HCT116 (cell line): Measurements from ENCODE around the gene CFAP46.

Experiments used
- CBX3 ChIP-seq: IDR thresholded peaks from 2 replicates; pipeline ENCODE4 v1.6.1; 2012; ENCODE audit warnings: low read depth
- CEBPB ChIP-seq: IDR thresholded peaks from 2 replicates; pipeline ENCODE4 v1.6.1; 2012; ENCODE audit warnings: low read depth
- POLR2A ChIP-seq: IDR thresholded peaks from 2 replicates; pipeline ENCODE4 v1.7.0; 2011; ENCODE audit warnings: borderline replicate concordance; ENCODE audit not compliant: insufficient read depth, insufficient read length; ENCODE audit errors: extremely low read depth
- POLR2AphosphoS5 ChIP-seq: IDR thresholded peaks from 2 replicates; pipeline ENCODE4 v1.6.1; 2011; ENCODE audit warnings: mild to moderate bottlenecking, low read depth, low read length, moderate library complexity
- SP1 ChIP-seq: IDR thresholded peaks from 2 replicates; pipeline ENCODE4 v1.6.1; 2012; ENCODE audit warnings: low read depth
- TCF7L2 ChIP-seq: IDR thresholded peaks from 2 replicates; pipeline ENCODE4 v1.7.0; 2011; ENCODE audit warnings: borderline replicate concordance, inconsistent platforms; ENCODE audit not compliant: insufficient read depth, insufficient read length; ENCODE audit errors: extremely low read depth
- YY1 ChIP-seq: IDR thresholded peaks from 2 replicates; pipeline ENCODE4 v1.6.1; 2011; ENCODE audit warnings: low read length, low read depth, moderate library complexity, mild to moderate bottlenecking; ENCODE audit not compliant: insufficient replicate concordance; ENCODE audit errors: extremely low read depth
- ZFX ChIP-seq: fragments of 450-650 bp; IDR thresholded peaks from 2 replicates; pipeline ENCODE4 v1.6.1; 2017
- TF ChIP-seq, protein P1 (sequence below), 3 experiments: fragments of 200-600 bp in 1 of 3; sonication (generic) in 1 of 3; IDR thresholded peaks in 2 of 3; conservative IDR thresholded peaks in 1 of 3; 2 replicates each; pipeline ENCODE4 v1.5.1; 2012 to 2017; ENCODE audit warnings: low read depth in 2 of 3, low read length in 2 of 3, antibody characterized with exemption in 1 of 3, borderline replicate concordance in 1 of 3, control low read depth in 1 of 3, mild to moderate bottlenecking in 1 of 3, mixed read lengths in 1 of 3, mixed run types in 1 of 3, moderate library complexity in 1 of 3; ENCODE audit not compliant: insufficient read depth in 1 of 3
- TF ChIP-seq, protein P2 (sequence below): IDR thresholded peaks from 2 replicates; pipeline ENCODE4 v1.6.1; 2011; ENCODE audit warnings: mild to moderate bottlenecking, low read length, moderate library complexity; ENCODE audit not compliant: insufficient replicate concordance; ENCODE audit errors: extremely low read depth

DNA sequence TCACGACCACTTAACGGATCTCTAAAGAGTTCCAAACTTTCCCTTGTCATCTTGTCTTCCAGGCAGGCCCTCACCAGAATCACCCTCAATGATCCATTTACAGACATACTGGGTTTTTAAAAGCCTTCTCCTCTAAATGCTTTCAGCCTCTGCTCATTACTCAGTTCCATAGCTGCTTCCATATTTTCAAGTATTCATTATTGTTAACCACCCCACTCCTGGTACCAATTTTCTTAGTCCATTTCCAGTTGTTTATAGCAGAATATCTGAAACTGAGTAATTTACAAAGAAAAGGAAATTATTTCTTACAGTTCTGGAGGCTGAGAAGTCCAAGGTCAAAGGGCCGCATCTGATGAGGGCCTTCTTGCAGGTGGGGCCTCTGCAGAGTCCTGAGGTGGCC, 100.0 kb downstream of the CFAP46 start:
- TF ChIP-seq, protein P1, sequence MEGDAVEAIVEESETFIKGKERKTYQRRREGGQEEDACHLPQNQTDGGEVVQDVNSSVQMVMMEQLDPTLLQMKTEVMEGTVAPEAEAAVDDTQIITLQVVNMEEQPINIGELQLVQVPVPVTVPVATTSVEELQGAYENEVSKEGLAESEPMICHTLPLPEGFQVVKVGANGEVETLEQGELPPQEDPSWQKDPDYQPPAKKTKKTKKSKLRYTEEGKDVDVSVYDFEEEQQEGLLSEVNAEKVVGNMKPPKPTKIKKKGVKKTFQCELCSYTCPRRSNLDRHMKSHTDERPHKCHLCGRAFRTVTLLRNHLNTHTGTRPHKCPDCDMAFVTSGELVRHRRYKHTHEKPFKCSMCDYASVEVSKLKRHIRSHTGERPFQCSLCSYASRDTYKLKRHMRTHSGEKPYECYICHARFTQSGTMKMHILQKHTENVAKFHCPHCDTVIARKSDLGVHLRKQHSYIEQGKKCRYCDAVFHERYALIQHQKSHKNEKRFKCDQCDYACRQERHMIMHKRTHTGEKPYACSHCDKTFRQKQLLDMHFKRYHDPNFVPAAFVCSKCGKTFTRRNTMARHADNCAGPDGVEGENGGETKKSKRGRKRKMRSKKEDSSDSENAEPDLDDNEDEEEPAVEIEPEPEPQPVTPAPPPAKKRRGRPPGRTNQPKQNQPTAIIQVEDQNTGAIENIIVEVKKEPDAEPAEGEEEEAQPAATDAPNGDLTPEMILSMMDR (IDR thresholded peaks at IDR 0.05 in 2 of 3, conservative IDR thresholded peaks at IDR 0.05 in 1 of 3; ENCODE audit: borderline replicate concordance in 1 of 3, insufficient read depth in 1 of 3, low read depth in 2 of 3, low read length in 2 of 3): no peak
- no peak for TF ChIP-seq YY1
- no peak for TF ChIP-seq ZFX
- TF ChIP-seq, protein P2, sequence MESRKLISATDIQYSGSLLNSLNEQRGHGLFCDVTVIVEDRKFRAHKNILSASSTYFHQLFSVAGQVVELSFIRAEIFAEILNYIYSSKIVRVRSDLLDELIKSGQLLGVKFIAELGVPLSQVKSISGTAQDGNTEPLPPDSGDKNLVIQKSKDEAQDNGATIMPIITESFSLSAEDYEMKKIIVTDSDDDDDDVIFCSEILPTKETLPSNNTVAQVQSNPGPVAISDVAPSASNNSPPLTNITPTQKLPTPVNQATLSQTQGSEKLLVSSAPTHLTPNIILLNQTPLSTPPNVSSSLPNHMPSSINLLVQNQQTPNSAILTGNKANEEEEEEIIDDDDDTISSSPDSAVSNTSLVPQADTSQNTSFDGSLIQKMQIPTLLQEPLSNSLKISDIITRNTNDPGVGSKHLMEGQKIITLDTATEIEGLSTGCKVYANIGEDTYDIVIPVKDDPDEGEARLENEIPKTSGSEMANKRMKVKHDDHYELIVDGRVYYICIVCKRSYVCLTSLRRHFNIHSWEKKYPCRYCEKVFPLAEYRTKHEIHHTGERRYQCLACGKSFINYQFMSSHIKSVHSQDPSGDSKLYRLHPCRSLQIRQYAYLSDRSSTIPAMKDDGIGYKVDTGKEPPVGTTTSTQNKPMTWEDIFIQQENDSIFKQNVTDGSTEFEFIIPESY: no peak
- no peak for TF ChIP-seq CBX3
- no peak for TF ChIP-seq CEBPB
- no peak for TF ChIP-seq TCF7L2
- TF ChIP-seq POLR2A: no peak
- TF ChIP-seq SP1: no peak
- no peak for TF ChIP-seq POLR2AphosphoS5
